Measurements from ENCODE around the gene PEAK3. TPM values are rescaled to one million over a fixed set of nuclear protein-coding genes. Genes with fewer than 3 reads are reported as not detected.

The PEAK3 gene
- 0.49 TPM in 1 of 2 replicates, not detected in the other for total RNA-seq (2011; cell fraction: chromatin; rRNA removed; ENCODE audit: low replicate concordance)
- 0.17 TPM in 1 of 2 replicates, not detected in the other for total RNA-seq (2011; cell fraction: nucleolus; rRNA removed)
- not detected in 2 replicates for total RNA-seq (2011; cell fraction: nucleoplasm; rRNA removed)
- total RNA-seq (2014; rRNA removed) (0.16 TPM in 1 of 2 replicates, not detected in the other), total RNA-seq (2014; rRNA removed; fragmentation: Illumina TruSeq; extraction: Trizol) (not detected in 2 replicates), total RNA-seq (2015; rRNA removed; fragmentation: Illumina TruSeq; extraction: Trizol) (not detected in 2 replicates), total RNA-seq (2021) (0.13 and 0.40 TPM in 2 replicates), polyA plus RNA-seq (2011; rRNA removed) (0.03 TPM in 1 of 2 replicates, not detected in the other), polyA plus RNA-seq (2014; fragmentation: Illumina TruSeq; extraction: Trizol) (0.06 TPM in 1 of 2 replicates, not detected in the other), polyA plus RNA-seq (2014; fragmentation: Nextera tagmentation; extraction: Ambion mirVana) (not detected), polyA plus RNA-seq (2014; rRNA removed) (0.07 TPM in 1 of 2 replicates, not detected in the other), polyA minus RNA-seq (2011; rRNA and poly(A)+ RNA removed) (not detected in 2 replicates), Bru-seq, nascent RNA (percentile 14 among the genes with signal in this experiment), BruChase-seq, experiment 1, labeled RNA remaining after a 2-hour chase (percentile 10 among the genes with signal in this experiment), BruChase-seq, experiment 2, labeled RNA remaining after a 6-hour chase (not detected)
- polyA plus RNA-seq (2011; cell fraction: cytosol; rRNA removed) = not detected in 2 replicates
- polyA plus RNA-seq (2011; cell fraction: nucleus; rRNA removed) = 0.10 TPM in 1 of 2 replicates, not detected in the other
- polyA plus RNA-seq (2012) = 0.27 and 0.66 TPM in 2 replicates
- not detected in 2 replicates for polyA minus RNA-seq (2011; cell fraction: cytosol; rRNA and poly(A)+ RNA removed)
- 0.11 and 0.13 TPM in 2 replicates for polyA minus RNA-seq (2011; cell fraction: nucleus; rRNA and poly(A)+ RNA removed)
- long read RNA-seq, experiment 1, partial matches to known transcripts = 0 of 3 reads
- long read RNA-seq, experiment 1, other reads (novel, unspliced or antisense) = 3 of 3 reads
- long read RNA-seq, experiment 2 = 0 reads
- long read RNA-seq, experiment 3 = 0 reads

GRCh38 chr19:2282062-2282861, at the start of gene PEAK3:
Gene PEAK3, minus strand, starts transcription at chr19:2282175. Its CDS starts 1,244 bp downstream, at chr19:2280931.
- peak; percentile 56 to 75 (median 64) for DNase-seq (ENCODE audit: extremely low read depth in 1 of 4, low spot score in 3 of 4)
- H3K79me2 ChIP-seq (ENCODE audit: control insufficient read depth, insufficient read depth, low read length) = no peaks in the 10 kb centered on the region
- no TSS peak for BruUV-seq (replicated peaks)
- H3K4me2 ChIP-seq (ENCODE audit: insufficient read depth, low read length) = peak within 1 kb of the TSS; percentile 35
- H2AFZ ChIP-seq (ENCODE audit: low read depth, low read length) = peak within 1 kb of the TSS; percentile 49
- intact Hi-C loops (cut with micrococcal nuclease) = no loop called here
- H3K27me3 ChIP-seq (ENCODE audit: control insufficient read depth in 2 of 2, insufficient read depth in 2 of 2, low read length in 2 of 2) = no peaks in the 10 kb centered on the region
- H3K9ac ChIP-seq (ENCODE audit: insufficient read depth in 1 of 2, low read depth in 2 of 2, low read length in 2 of 2) = peak within 1 kb of the TSS in 1 of 2 experiments; percentile 90; a peak in 3 of 4 replicates
- ChIA-PET CTCF (ENCODE audit: low intra/inter-chr PET ratio) (no interaction called here), POLR2A (interaction anchor here (0.6 to 1.4 kb wide), 6 partner anchors 9 to 190 kb away, joined by 3 to 5 read pairs (median 3); no protein-coding TSS in a partner anchor)
- peaks cover 0 to 27% of the 10 kb centered on the region in 2 experiments; a peak in 3 of 5 replicates for H3K4me1 ChIP-seq (replicated peaks in 1 of 2; ENCODE audit: control insufficient read depth in 2 of 2, insufficient read depth in 2 of 2, low read length in 2 of 2)
- 31% methylated on average over 23 of the region's 41 CpGs for WGBS (ENCODE audit: insufficient coverage, low coverage, missing lambda C conversion rate)
- no peaks in the 10 kb centered on the region for H3K9me1 ChIP-seq (ENCODE audit: control insufficient read depth, insufficient read depth, low read length)
- no peaks in the 10 kb centered on the region for H3K9me3 ChIP-seq (replicated peaks; ENCODE audit: control insufficient read depth, insufficient read depth, low read depth, low read length)
- H3K36me3 ChIP-seq (ENCODE audit: control insufficient read depth, insufficient read depth, low read length) = no peaks in the 10 kb centered on the region
- ATAC-seq = peak; percentile 86
- no peak for FAIRE-seq
- H3K4me3 ChIP-seq = peak within 1 kb of the TSS; percentile 11; the same call in 1 of the 2 replicates
- in situ Hi-C loops (cut with MboI) = loop anchor here (5.0 kb wide), 1 partner anchor 105 kb away; no protein-coding TSS in a partner anchor
- H4K20me1 ChIP-seq (replicated peaks; ENCODE audit: control insufficient read depth, insufficient read depth, low read length) = no peaks in the 10 kb centered on the region
- H3K27ac ChIP-seq (ENCODE audit: extremely low read depth, low read depth, low read length) = peak within 1 kb of the TSS; percentile 10; the same call in 1 of the 3 replicates
- TF ChIP-seq RBM39 (optimal IDR thresholded peaks at IDR 0.05; ENCODE audit: low read depth, low read length) = no peak
- TF ChIP-seq ELF4 (CRISPR knock-in tag; IDR thresholded peaks at IDR 0.05) = no peak
- TF ChIP-seq ZNF518B (CRISPR knock-in tag; IDR thresholded peaks at IDR 0.05) = no peak
- no peak for TF ChIP-seq ID3 (CRISPR knock-in tag; IDR thresholded peaks at IDR 0.05)
- TF ChIP-seq ID3 (tag; IDR thresholded peaks at IDR 0.05) = no peak
- TF ChIP-seq HDAC2 (IDR thresholded peaks at IDR 0.05) = no peak
- TF ChIP-seq PKNOX1 (IDR thresholded peaks at IDR 0.05) = peak; percentile 48
- no peak for TF ChIP-seq ETS1 (conservative IDR thresholded peaks at IDR 0.05; ENCODE audit: control insufficient read depth, low read depth, low read length)
- peak; percentile 44; the same call in 1 of the 2 replicates for TF ChIP-seq ETV1 (tag; conservative IDR thresholded peaks at IDR 0.05; ENCODE audit: low read depth)
